Limb (tissue), 2 donors: ENCODE measurements around the gene PCSK4.
A peak's percentile ranks its signal among the peaks of the same experiment; 100 is the strongest.
"Not testable (repeated sequence)": the region's sequence is repeated elsewhere in the genome, so short reads cannot be mapped to it uniquely, and the experiment has no call there.

Experiments used
- DNase-seq, 2 donors: peaks; one replicate each; pipeline ENCODE4 v3.0.0-alpha.2; 2016; ENCODE audit errors: extremely low spot score in 2 of 2

The PCSK4 gene

GRCh38 chr19:1505012-1505411, 14.9 kb upstream of the PCSK4 start:
- no peak for DNase-seq

- no peak for DNase-seq
These were observed 14.0 kb upstream of the PCSK4 start for GRCh38 chr19:1503925-1504773.

DNA sequence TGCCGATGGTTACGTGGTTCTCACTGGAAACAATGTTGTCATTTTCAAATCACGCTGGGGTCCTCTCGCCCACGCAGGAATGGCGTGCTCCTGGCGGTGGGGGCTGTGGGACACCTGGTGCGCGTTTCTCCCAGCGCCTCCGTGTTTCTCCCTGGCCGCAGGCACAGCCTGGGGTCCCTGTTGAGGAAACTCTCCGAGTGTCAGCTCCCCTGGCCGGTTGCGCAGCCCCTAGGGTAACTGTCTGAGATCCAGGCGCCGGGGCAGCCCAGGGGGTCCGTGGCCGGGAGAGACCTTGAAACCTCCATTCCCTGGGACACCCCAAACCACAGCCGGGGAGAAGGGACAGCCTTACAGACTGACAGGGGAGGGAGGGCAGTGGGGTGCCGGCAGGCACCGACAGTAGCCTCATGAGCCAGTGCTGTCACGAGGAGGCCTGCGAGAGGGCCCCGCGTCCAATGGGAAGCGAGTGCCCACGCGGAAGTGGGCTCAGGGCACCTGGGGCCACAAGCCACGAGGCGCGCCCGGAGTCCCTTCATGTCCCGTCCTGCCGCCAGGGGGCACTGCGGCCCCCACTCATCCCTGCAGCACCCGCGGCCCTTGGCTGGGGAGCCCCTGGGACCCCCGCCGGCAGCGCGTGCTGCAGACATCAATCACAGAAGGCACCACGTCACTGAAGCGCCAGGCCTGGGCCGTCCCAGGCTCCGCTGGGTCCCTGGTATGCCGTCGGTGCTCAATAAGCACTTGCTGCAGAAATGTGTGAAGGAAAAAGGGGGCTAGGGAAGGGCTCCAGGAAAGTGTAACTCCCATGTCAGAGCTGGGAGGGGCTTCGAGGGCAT, 13.2 kb upstream of the PCSK4 start:
- DNase-seq: peak in 1 of 2 donors; percentile 74

- no peak for DNase-seq
These were observed 12.4 kb upstream of the PCSK4 start for GRCh38 chr19:1502433-1503088.

- no peak for DNase-seq
These were observed 11.0 kb upstream of the PCSK4 start for GRCh38 chr19:1501200-1501595.

GRCh38 chr19:1499231-1499630, 9.1 kb upstream of the PCSK4 start:
- DNase-seq: not testable (repeated sequence)

- no peak for DNase-seq
These were observed 7.6 kb upstream of the PCSK4 start for GRCh38 chr19:1497578-1498235.

- no peak for DNase-seq
These were observed 6.8 kb upstream of the PCSK4 start for GRCh38 chr19:1496714-1497577.

- DNase-seq: no peak
These were observed 5.9 kb upstream of the PCSK4 start for GRCh38 chr19:1495799-1496713.

DNA sequence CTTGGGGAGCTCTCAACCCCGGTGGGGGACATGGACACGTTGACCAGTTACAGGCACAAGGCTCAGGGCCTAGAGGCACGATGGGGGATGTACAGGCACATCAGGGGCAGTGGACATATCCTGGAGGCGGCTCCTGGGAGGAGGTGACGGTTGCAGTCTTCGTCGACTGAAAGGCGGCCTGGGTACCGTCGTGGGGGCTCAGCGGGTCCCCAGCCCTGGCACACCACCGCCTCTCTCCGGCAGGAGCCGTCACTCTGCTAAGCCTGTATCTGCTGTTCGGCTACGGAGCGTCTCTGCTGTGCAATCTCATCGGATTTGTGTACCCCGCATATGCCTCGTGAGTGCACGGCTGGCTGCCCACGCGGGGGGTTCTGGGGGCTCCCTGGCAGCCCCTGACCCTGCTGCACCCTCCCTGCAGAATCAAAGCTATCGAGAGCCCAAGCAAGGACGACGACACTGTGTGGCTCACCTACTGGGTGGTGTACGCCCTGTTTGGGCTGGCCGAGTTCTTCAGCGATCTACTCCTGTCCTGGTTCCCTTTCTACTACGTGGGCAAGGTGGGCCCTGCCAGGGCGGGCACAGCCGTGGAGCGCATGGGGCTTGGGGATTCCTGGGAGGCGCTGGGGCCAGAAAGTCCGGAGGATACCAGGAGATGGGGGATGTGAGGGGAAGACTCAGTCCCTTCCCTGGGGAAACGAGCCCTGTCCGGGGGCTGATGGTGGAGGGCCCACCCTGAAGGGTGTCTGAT, 5.1 kb upstream of the PCSK4 start:
- no peak for DNase-seq

GRCh38 chr19:1494115-1494815, 4.1 kb upstream of the PCSK4 start:
- no peak for DNase-seq

DNA sequence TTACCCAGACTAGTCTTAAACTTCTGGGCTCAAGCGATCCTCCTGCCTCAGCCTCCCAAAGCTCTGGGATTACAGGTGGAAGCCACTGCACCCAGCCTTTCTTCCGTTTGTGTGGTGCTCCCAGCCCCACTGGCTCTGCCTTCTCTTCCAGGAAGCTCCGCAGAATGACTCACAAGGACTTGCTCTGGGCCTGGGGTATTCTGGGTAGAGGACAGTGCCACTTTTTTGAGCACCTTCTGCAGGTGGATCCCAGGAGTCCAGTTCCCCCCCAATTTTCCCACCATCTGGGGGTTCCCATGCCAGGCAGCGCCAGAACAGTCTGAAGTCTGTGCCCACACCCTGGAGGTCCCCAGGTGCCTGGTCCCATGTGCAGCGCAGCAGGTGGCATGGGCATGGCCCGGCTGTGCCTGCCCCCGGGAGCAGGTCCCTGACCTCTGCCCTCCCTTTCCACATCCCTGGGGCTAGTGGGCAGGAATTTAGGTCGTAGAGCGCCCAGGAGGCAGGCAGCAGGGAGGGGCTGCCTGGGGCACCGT, 2.4 kb upstream of the PCSK4 start:
- no peak for DNase-seq

DNA sequence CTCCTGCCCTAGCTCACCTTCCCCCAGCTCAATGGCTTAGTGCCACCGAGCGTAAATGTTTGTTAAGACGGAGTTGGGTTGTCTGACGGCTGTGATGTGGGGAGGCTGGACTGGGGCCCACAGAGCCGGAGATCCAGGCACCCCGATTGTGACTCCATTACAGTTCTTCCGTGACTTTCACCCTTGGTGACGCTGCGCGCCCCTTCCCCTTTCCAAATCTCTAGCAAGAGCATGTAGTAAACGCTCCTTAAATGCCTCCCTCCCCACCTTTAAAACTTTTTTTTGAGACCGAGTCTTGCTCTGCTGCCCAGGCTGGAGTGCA, 1.7 kb upstream of the PCSK4 start:
- DNase-seq: no peak

DNA sequence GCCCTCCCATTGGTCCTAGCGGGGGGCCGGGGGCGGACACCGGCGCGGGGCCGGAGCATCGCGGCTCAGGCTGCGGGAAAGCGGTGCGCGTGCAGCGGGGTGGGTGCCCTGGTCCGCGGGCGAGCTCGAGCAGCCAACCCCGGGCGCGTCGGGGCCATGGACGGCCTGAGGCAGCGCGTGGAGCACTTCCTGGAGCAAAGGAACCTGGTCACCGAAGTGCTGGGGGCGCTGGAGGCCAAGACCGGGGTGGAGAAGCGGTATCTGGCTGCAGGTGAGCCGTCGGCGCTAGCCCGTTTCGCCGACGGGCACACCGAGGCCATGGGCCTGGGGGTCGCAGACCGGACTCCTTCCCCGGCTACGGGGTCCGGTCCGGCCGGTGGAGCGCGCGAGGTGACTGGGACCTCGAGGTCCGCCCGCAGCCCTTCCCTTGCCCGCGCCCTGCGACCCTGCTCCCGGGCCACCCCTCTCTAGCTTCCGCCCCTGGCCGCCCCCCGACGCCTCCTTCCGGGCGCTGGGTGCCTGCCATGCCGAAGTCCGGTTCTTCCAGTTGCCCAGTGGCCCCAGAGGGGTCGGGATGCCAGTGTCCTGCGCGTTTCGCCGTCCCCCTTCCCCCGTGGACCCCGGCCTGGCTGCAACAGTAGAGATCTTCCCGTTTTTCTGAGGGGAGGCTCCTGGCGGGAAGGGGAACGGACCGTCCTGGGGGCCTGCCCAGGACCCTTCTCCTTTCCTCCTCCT, 1.1 kb upstream of the PCSK4 start, which contains the start of gene REEP6:
Gene REEP6, plus strand, starts transcription at position 68 of the 735 bp plus-strand sequence. Its CDS starts 89 bp downstream, at position 157.
- no peak for DNase-seq

DNA sequence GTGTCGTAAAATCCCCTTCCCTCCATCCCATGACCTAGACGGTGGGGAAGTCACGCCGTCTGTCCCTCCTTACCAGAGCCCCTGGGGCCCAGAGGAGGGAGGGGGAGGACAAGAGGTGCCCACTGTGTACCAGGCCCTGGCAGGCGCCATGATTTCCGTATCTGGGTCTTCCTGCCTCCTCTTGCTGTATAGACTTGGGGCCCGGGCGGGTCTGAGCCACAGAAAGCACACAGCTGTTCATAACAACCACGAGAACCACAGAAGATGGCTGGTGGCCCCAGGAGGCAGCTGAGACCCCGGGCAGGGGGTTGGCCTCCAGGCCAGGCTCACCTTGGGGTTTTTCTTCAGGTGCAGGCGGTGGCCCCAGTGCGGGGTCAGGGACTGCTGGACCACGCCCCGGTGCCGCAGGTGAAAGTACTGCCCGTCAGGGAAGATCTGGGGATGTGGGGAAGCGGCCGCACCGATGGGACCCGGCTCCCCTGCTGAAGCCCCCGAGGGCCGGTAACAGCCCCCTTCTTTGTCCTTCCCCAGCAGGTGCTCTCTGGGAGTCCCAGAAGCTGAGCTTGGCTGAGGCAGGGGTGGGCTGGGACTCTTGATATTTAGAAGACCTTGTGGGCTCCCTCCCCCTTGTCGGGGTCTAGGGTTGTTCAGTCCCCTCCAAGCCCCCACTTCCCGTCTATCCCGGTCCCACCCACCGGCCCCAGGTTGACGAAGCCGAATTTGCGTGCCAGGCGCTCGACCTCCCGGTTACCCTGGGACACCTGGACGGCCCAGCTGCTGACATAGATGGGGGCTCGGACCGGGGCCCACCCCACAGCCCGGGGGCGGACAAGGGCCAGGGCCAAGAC, 463 bp downstream of the PCSK4 start:
- DNase-seq: peak in 1 of 2 donors; percentile 53

DNA sequence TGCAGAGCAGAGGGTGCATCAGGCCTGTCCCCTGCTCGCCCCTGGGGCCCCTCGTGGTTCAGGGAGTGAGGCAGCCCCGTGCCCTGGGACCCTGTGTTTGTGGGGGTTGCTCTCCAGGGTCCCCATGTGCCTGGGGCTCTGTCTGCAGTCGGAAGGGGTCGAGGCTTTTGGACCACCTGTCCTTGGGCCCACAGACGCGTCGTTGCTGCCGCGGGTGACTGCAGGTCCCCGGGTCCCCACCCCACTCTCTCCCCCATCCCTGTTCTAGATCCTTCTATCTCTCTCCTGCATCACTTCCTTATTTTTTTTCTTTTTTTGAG, 1.9 kb downstream of the PCSK4 start:
- DNase-seq: no peak
